Measurements from ENCODE around the gene CFAP299. TPM values are rescaled to one million over a fixed set of nuclear protein-coding genes. Genes with fewer than 3 reads are reported as not detected.
A peak's percentile ranks its signal among the peaks of the same experiment; 100 is the strongest.

CFAP299 gene
- total and polyA plus RNA-seq, 2 experiments from 2014 or later: not detected

DNA sequence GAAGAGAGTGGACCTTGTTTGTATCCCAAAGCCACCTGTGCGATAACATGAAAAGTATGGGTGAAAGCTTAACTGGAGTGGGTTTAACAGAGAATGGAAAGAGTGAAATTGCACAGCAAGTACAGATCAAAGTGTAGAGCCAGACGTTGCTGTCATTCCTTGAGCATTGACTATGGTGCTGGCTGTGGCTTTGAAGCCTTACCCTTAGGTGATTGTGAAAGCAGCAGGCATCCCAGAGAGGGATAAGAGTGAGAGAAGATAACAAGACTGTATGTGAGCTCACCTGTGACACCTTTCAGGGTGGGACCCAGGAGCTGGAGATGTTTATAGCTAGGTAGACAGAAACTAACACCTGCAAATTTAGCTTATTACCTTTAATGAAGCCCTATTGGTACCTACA, 77.6 kb downstream of the CFAP299 start:
- WGBS (ENCODE audit: low lambda C conversion rate, missing lambda C conversion rate): 8% methylated on average over 2 of the region's 2 CpGs
- DNase-seq (ENCODE audit: low spot score): peak; percentile 7
- Histone ChIP-seq H3K27me3 (no peaks in the 10 kb centered on the region), H3K79me2 (no peaks in the 10 kb centered on the region), H4K20me1 (ENCODE audit: insufficient read depth, poor library complexity, severe bottlenecking) (no peaks in the 10 kb centered on the region), H3K9me3 (ENCODE audit: low read depth) (no peaks in the 10 kb centered on the region), H2AFZ (no peak overlapping the region), H3K4me1 (ENCODE audit: insufficient read depth) (no peaks in the 10 kb centered on the region), H3K4me2 (no peak overlapping the region), H3K36me3 (replicated peaks; ENCODE audit: insufficient read depth, low read depth) (no peaks in the 10 kb centered on the region), H3K9me2 (replicated peaks; ENCODE audit: insufficient read depth) (no peaks in the 10 kb centered on the region), H3K27ac (no peak overlapping the region), H3K4me3 (no peak overlapping the region)
- TF ChIP-seq EZH2phosphoT487 (IDR thresholded peaks at IDR 0.05; ENCODE audit: low read depth, severe bottlenecking, unreplicated experiment) (no peak), EZH2 (IDR thresholded peaks at IDR 0.05; ENCODE audit: borderline replicate concordance) (no peak)
- TF ChIP-seq, protein P1, sequence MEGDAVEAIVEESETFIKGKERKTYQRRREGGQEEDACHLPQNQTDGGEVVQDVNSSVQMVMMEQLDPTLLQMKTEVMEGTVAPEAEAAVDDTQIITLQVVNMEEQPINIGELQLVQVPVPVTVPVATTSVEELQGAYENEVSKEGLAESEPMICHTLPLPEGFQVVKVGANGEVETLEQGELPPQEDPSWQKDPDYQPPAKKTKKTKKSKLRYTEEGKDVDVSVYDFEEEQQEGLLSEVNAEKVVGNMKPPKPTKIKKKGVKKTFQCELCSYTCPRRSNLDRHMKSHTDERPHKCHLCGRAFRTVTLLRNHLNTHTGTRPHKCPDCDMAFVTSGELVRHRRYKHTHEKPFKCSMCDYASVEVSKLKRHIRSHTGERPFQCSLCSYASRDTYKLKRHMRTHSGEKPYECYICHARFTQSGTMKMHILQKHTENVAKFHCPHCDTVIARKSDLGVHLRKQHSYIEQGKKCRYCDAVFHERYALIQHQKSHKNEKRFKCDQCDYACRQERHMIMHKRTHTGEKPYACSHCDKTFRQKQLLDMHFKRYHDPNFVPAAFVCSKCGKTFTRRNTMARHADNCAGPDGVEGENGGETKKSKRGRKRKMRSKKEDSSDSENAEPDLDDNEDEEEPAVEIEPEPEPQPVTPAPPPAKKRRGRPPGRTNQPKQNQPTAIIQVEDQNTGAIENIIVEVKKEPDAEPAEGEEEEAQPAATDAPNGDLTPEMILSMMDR (IDR thresholded peaks at IDR 0.05; ENCODE audit: poor library complexity): no peak

- H2AFZ ChIP-seq: no peak overlapping the region
- no peaks in the 10 kb centered on the region for H4K20me1 ChIP-seq (ENCODE audit: insufficient read depth, poor library complexity, severe bottlenecking)
- no peak overlapping the region for H3K4me3 ChIP-seq
- TF ChIP-seq, protein P1 (IDR thresholded peaks at IDR 0.05; ENCODE audit: poor library complexity): no peak
- TF ChIP-seq EZH2 (IDR thresholded peaks at IDR 0.05; ENCODE audit: borderline replicate concordance) (no peak), EZH2phosphoT487 (IDR thresholded peaks at IDR 0.05; ENCODE audit: low read depth, severe bottlenecking, unreplicated experiment) (no peak)
- no peaks in the 10 kb centered on the region for H3K9me3 ChIP-seq (ENCODE audit: low read depth)
- no peak for DNase-seq (ENCODE audit: low spot score)
- no peaks in the 10 kb centered on the region for H3K27me3 ChIP-seq
- H3K36me3 ChIP-seq (replicated peaks; ENCODE audit: insufficient read depth, low read depth): no peaks in the 10 kb centered on the region
- no peaks in the 10 kb centered on the region for H3K9me2 ChIP-seq (replicated peaks; ENCODE audit: insufficient read depth)
- H3K79me2 ChIP-seq: no peaks in the 10 kb centered on the region
- WGBS (ENCODE audit: low lambda C conversion rate, missing lambda C conversion rate): 75% methylated on average over 2 of the region's 2 CpGs
- no peak overlapping the region for H3K4me2 ChIP-seq
- H3K27ac ChIP-seq: no peak overlapping the region
- no peaks in the 10 kb centered on the region for H3K4me1 ChIP-seq (ENCODE audit: insufficient read depth)
Measured at GRCh38 chr4:80417019-80417418, 81.5 kb downstream of the CFAP299 start.

DNA sequence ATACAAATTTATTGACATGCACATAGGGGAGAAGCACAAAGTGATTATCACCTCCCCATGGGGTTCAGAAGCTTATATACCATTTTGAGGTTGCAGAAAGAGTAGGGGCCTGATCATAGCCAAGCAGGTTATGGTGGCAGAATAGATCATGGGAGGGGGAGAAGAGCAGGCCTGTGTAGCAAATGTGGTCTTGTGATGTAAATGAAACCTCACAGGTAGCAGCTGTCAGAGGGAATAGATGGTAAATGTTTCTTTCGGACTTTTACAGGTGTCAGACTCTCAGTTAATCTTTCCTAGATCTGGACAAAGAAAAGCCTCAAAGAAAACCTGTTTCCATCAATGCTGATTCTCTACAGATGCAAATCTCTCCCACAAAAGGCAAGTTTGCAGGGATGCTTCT, 84.4 kb downstream of the CFAP299 start:
- Histone ChIP-seq H3K9me3 (ENCODE audit: low read depth) (no peaks in the 10 kb centered on the region), H3K4me1 (ENCODE audit: insufficient read depth) (no peaks in the 10 kb centered on the region), H3K79me2 (no peaks in the 10 kb centered on the region), H2AFZ (no peak overlapping the region), H3K9me2 (replicated peaks; ENCODE audit: insufficient read depth) (no peaks in the 10 kb centered on the region), H3K4me3 (no peak overlapping the region), H3K36me3 (replicated peaks; ENCODE audit: insufficient read depth, low read depth) (no peaks in the 10 kb centered on the region), H3K27me3 (no peaks in the 10 kb centered on the region), H3K4me2 (no peak overlapping the region), H4K20me1 (ENCODE audit: insufficient read depth, poor library complexity, severe bottlenecking) (no peaks in the 10 kb centered on the region), H3K27ac (no peak overlapping the region)
- TF ChIP-seq, protein P1 (IDR thresholded peaks at IDR 0.05; ENCODE audit: poor library complexity): no peak
- TF ChIP-seq EZH2phosphoT487 (IDR thresholded peaks at IDR 0.05; ENCODE audit: low read depth, severe bottlenecking, unreplicated experiment): no peak
- no peak for TF ChIP-seq EZH2 (IDR thresholded peaks at IDR 0.05; ENCODE audit: borderline replicate concordance)
- DNase-seq (ENCODE audit: low spot score): no peak
- 45% methylated on average over 1 of the region's 1 CpG for WGBS (ENCODE audit: low lambda C conversion rate, missing lambda C conversion rate)

DNA sequence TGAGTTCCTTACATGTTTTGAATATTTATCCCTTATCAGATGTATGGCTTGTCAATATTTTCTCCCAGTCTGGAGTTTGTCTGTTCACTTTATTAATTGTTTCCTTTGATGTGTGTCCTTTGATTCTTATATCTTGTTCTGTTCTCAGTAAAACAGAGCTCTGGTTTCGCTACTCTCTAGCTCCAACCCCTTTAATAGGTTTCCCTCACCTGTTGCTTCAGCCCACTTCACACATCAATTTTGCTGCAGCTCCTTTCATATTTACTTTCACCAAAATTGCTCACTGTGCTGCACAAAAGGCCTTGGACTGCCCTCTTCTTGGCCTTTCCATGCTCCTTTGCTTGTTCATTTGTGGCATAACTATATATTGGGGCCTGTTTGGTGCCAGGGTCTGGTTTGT, 85.1 kb downstream of the CFAP299 start:
- Histone ChIP-seq H4K20me1 (ENCODE audit: insufficient read depth, poor library complexity, severe bottlenecking) (no peaks in the 10 kb centered on the region), H3K79me2 (no peaks in the 10 kb centered on the region), H3K9me2 (replicated peaks; ENCODE audit: insufficient read depth) (no peaks in the 10 kb centered on the region), H3K4me3 (no peak overlapping the region), H2AFZ (no peak overlapping the region), H3K4me1 (ENCODE audit: insufficient read depth) (no peaks in the 10 kb centered on the region), H3K27ac (no peak overlapping the region), H3K4me2 (no peak overlapping the region), H3K9me3 (ENCODE audit: low read depth) (no peaks in the 10 kb centered on the region), H3K27me3 (no peaks in the 10 kb centered on the region), H3K36me3 (replicated peaks; ENCODE audit: insufficient read depth, low read depth) (no peaks in the 10 kb centered on the region)
- WGBS (ENCODE audit: low lambda C conversion rate, missing lambda C conversion rate): 100% methylated on average over 1 of the region's 1 CpG
- DNase-seq (ENCODE audit: low spot score): no peak
- TF ChIP-seq EZH2 (IDR thresholded peaks at IDR 0.05; ENCODE audit: borderline replicate concordance) (no peak), EZH2phosphoT487 (IDR thresholded peaks at IDR 0.05; ENCODE audit: low read depth, severe bottlenecking, unreplicated experiment) (no peak)
- TF ChIP-seq, protein P1 (IDR thresholded peaks at IDR 0.05; ENCODE audit: poor library complexity): no peak
